ENCODE data around the gene KATNB1. TPM values are rescaled to one million over a fixed set of nuclear protein-coding genes. Genes with fewer than 3 reads are reported as not detected.

The KATNB1 gene
- polyA plus RNA-seq, 2 donors: 10.5 to 16.5 TPM

GRCh38 chr16:57784334-57784733, 48.8 kb downstream of the KATNB1 start:
- WGBS, 2 donors: 82 to 91% methylated on average over 7 of the region's 7 CpGs
- peaks cover 0 to 9% of the 10 kb centered on the region in 2 donors for H3K36me3 ChIP-seq (ENCODE audit: control insufficient read depth in 2 of 2, insufficient read depth in 2 of 2, low read length in 1 of 2)

GRCh38 chr16:57785385-57785784, 49.8 kb downstream of the KATNB1 start:
- Histone ChIP-seq H3K4me3 (ENCODE audit: low read depth in 1 of 2, low read length in 2 of 2) (no peak overlapping the region), H3K4me1 (ENCODE audit: control insufficient read depth in 2 of 2, insufficient read depth in 2 of 2, low read length in 1 of 2) (peaks cover 0 to 7% of the 10 kb centered on the region in 2 donors), H3K27me3 (ENCODE audit: control insufficient read depth in 1 of 2, insufficient read depth in 2 of 2, low read length in 2 of 2) (no peaks in the 10 kb centered on the region), H3K36me3 (ENCODE audit: control insufficient read depth in 2 of 2, insufficient read depth in 2 of 2, low read length in 1 of 2) (peaks cover 0 to 9% of the 10 kb centered on the region in 2 donors), H3K9me3 (ENCODE audit: control insufficient read depth in 2 of 2, insufficient read depth in 1 of 2, low read depth in 1 of 2, low read length in 1 of 2) (no peaks in the 10 kb centered on the region), H3K27ac (ENCODE audit: low read depth in 2 of 2, low read length in 1 of 2) (no peak overlapping the region)
- WGBS, 2 donors: 93 to 98% methylated on average over 10 of the region's 10 CpGs

More at GRCh38 chr16:57784334-57784733, 48.8 kb downstream of the KATNB1 start:
- Histone ChIP-seq H3K9me3 (ENCODE audit: control insufficient read depth in 2 of 2, insufficient read depth in 1 of 2, low read depth in 1 of 2, low read length in 1 of 2) (no peaks in the 10 kb centered on the region), H3K4me3 (ENCODE audit: low read depth in 1 of 2, low read length in 2 of 2) (no peak overlapping the region), H3K27ac (ENCODE audit: low read depth in 2 of 2, low read length in 1 of 2) (no peak overlapping the region), H3K4me1 (ENCODE audit: control insufficient read depth in 2 of 2, insufficient read depth in 2 of 2, low read length in 1 of 2) (peaks cover 0 to 7% of the 10 kb centered on the region in 2 donors), H3K27me3 (ENCODE audit: control insufficient read depth in 1 of 2, insufficient read depth in 2 of 2, low read length in 2 of 2) (no peaks in the 10 kb centered on the region)

GRCh38 chr16:57785924-57786323, 50.4 kb downstream of the KATNB1 start:
- Histone ChIP-seq H3K27ac (ENCODE audit: low read depth in 2 of 2, low read length in 1 of 2) (no peak overlapping the region), H3K4me3 (ENCODE audit: low read depth in 1 of 2, low read length in 2 of 2) (no peak overlapping the region), H3K36me3 (ENCODE audit: control insufficient read depth in 2 of 2, insufficient read depth in 2 of 2, low read length in 1 of 2) (peaks cover 0 to 9% of the 10 kb centered on the region in 2 donors), H3K4me1 (ENCODE audit: control insufficient read depth in 2 of 2, insufficient read depth in 2 of 2, low read length in 1 of 2) (peaks cover 0 to 7% of the 10 kb centered on the region in 2 donors), H3K9me3 (ENCODE audit: control insufficient read depth in 2 of 2, insufficient read depth in 1 of 2, low read depth in 1 of 2, low read length in 1 of 2) (no peaks in the 10 kb centered on the region), H3K27me3 (ENCODE audit: control insufficient read depth in 1 of 2, insufficient read depth in 2 of 2, low read length in 2 of 2) (no peaks in the 10 kb centered on the region)
- 93% methylated on average over 8 of the region's 8 CpGs for WGBS, 2 donors

DNA sequence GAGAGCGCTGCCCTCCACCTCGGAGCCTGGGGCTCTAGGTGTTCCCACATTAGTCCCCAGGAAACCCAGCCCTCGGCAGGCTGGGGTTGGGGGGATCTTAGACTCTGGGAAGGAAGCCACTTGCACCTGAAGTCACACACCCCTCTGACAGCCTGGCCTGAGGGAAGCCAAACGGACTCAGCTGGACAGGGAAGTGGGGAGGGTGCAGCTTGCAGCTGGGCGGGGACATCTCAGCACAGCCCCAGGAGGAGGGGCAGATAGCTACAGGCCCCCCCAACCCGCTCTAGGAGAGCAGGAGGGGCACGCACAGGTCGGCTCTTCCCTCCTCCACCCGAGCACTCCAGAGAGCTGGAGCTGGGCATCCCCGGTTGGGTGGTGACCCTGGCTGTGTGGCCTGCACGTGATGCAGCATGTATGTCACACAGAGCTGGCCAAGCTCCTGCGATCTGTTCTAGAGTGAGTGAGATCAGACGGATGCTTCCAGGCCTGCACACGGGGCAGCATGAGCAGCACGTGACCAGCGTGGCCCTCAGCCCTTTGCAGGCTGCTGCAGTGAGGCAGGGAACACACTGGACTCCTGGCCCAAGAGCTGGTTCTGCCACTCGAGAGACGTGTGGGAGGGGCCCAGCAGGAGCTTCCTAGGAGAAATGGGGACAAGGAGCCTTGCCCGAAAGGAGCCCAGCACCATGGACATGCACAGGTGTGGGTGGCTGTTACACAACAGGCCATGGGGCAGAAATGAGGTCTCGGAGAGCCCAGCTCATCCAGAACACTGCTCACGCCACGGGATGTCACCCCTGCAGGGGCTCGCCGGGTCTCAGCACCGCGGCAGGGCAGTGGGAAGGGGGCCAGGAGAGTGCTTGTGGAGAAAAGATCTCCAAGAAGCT, 51.3 kb downstream of the KATNB1 start:
- H3K4me3 ChIP-seq (ENCODE audit: low read depth in 1 of 2, low read length in 2 of 2): no peak overlapping the region
- no peaks in the 10 kb centered on the region for H3K9me3 ChIP-seq (ENCODE audit: control insufficient read depth in 2 of 2, insufficient read depth in 1 of 2, low read depth in 1 of 2, low read length in 1 of 2)
- H3K27ac ChIP-seq (ENCODE audit: low read depth in 2 of 2, low read length in 1 of 2): no peak overlapping the region
- H3K27me3 ChIP-seq (ENCODE audit: control insufficient read depth in 1 of 2, insufficient read depth in 2 of 2, low read length in 2 of 2): no peaks in the 10 kb centered on the region
- peaks cover 0 to 7% of the 10 kb centered on the region in 2 donors for H3K4me1 ChIP-seq (ENCODE audit: control insufficient read depth in 2 of 2, insufficient read depth in 2 of 2, low read length in 1 of 2)
- H3K36me3 ChIP-seq (ENCODE audit: control insufficient read depth in 2 of 2, insufficient read depth in 2 of 2, low read length in 1 of 2): peaks cover 0 to 10% of the 10 kb centered on the region in 2 donors
- 68 to 70% methylated on average over 26 of the region's 26 CpGs for WGBS, 2 donors

- H3K4me1 ChIP-seq (ENCODE audit: control insufficient read depth in 2 of 2, insufficient read depth in 2 of 2, low read length in 1 of 2): peaks cover 0 to 9% of the 10 kb centered on the region in 2 donors
- no peaks in the 10 kb centered on the region for H3K9me3 ChIP-seq (ENCODE audit: control insufficient read depth in 2 of 2, insufficient read depth in 1 of 2, low read depth in 1 of 2, low read length in 1 of 2)
- no peaks in the 10 kb centered on the region for H3K27me3 ChIP-seq (ENCODE audit: control insufficient read depth in 1 of 2, insufficient read depth in 2 of 2, low read length in 2 of 2)
- WGBS, 2 donors: 74% methylated on average over 8 of the region's 8 CpGs
- no peak overlapping the region for H3K4me3 ChIP-seq (ENCODE audit: low read depth in 1 of 2, low read length in 2 of 2)
- H3K27ac ChIP-seq (ENCODE audit: low read depth in 2 of 2, low read length in 1 of 2): no peak overlapping the region
- peaks cover 0 to 13% of the 10 kb centered on the region in 2 donors for H3K36me3 ChIP-seq (ENCODE audit: control insufficient read depth in 2 of 2, insufficient read depth in 2 of 2, low read length in 1 of 2)
Measured at GRCh38 chr16:57787519-57787905, 51.9 kb downstream of the KATNB1 start.

- no peak overlapping the region for H3K27ac ChIP-seq (ENCODE audit: low read depth in 2 of 2, low read length in 1 of 2)
- H3K4me3 ChIP-seq (ENCODE audit: low read depth in 1 of 2, low read length in 2 of 2): no peak overlapping the region
- H3K9me3 ChIP-seq (ENCODE audit: control insufficient read depth in 2 of 2, insufficient read depth in 1 of 2, low read depth in 1 of 2, low read length in 1 of 2): no peaks in the 10 kb centered on the region
- H3K36me3 ChIP-seq (ENCODE audit: control insufficient read depth in 2 of 2, insufficient read depth in 2 of 2, low read length in 1 of 2): peaks cover 0 to 13% of the 10 kb centered on the region in 2 donors
- 67 to 71% methylated on average over 17 of the region's 17 CpGs for WGBS, 2 donors
- peaks cover 0 to 9% of the 10 kb centered on the region in 2 donors for H3K4me1 ChIP-seq (ENCODE audit: control insufficient read depth in 2 of 2, insufficient read depth in 2 of 2, low read length in 1 of 2)
- no peaks in the 10 kb centered on the region for H3K27me3 ChIP-seq (ENCODE audit: control insufficient read depth in 1 of 2, insufficient read depth in 2 of 2, low read length in 2 of 2)
Measured at GRCh38 chr16:57788252-57788841, 52.8 kb downstream of the KATNB1 start.

- H3K4me1 ChIP-seq (ENCODE audit: control insufficient read depth in 2 of 2, insufficient read depth in 2 of 2, low read length in 1 of 2): peaks cover 0 to 9% of the 10 kb centered on the region in 2 donors
- peaks cover 0 to 13% of the 10 kb centered on the region in 2 donors for H3K36me3 ChIP-seq (ENCODE audit: control insufficient read depth in 2 of 2, insufficient read depth in 2 of 2, low read length in 1 of 2)
- H3K9me3 ChIP-seq (ENCODE audit: control insufficient read depth in 2 of 2, insufficient read depth in 1 of 2, low read depth in 1 of 2, low read length in 1 of 2): no peaks in the 10 kb centered on the region
- whole genome bisulfite sequencing, 2 donors: 89% methylated on average over 12 of the region's 12 CpGs
- no peak overlapping the region for H3K27ac ChIP-seq (ENCODE audit: low read depth in 2 of 2, low read length in 1 of 2)
- H3K27me3 ChIP-seq (ENCODE audit: control insufficient read depth in 1 of 2, insufficient read depth in 2 of 2, low read length in 2 of 2): no peaks in the 10 kb centered on the region
- no peak overlapping the region for H3K4me3 ChIP-seq (ENCODE audit: low read depth in 1 of 2, low read length in 2 of 2)
Measured at GRCh38 chr16:57788951-57789350, 53.4 kb downstream of the KATNB1 start.

DNA sequence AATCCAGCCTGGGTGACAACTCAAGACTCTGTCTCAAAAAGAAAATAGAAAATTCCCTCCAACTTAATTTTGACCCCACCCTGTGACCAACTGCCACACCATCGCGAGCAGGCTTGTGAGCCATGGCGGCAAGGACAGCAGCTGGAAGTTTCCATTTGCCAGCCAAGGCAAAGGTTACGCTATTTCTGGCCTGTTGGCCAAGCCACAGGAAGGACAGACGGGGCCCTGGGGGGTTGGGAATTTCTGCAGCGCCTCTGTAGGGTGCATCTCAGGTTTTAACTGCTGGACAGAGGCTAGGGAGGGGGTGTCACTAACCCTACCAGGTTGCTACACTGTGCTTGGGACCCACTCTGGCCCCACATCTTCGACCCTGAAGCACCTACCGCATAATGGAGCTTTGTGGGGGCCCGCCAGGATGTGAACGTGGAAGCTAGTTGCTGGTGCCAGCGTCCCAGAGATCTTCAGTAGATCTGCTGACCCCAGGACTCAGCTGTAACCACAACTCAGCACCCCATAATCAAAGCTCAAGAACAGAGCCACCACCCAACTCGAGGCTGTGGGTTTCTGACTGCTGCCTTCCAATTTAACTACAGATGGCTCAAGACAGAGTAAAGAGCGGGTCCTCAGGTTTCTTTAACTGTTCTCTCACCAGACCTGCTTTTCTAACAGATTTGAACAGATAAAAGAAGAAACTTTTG, 55.8 kb downstream of the KATNB1 start:
- H3K9me3 ChIP-seq (ENCODE audit: control insufficient read depth in 2 of 2, insufficient read depth in 1 of 2, low read depth in 1 of 2, low read length in 1 of 2): no peaks in the 10 kb centered on the region
- 67 to 73% methylated on average over 13 of the region's 13 CpGs for WGBS, 2 donors
- H3K4me3 ChIP-seq (ENCODE audit: low read depth in 1 of 2, low read length in 2 of 2): no peak overlapping the region
- H3K36me3 ChIP-seq (ENCODE audit: control insufficient read depth in 2 of 2, insufficient read depth in 2 of 2, low read length in 1 of 2): peaks cover 0 to 10% of the 10 kb centered on the region in 2 donors
- H3K4me1 ChIP-seq (ENCODE audit: control insufficient read depth in 2 of 2, insufficient read depth in 2 of 2, low read length in 1 of 2): peaks cover 0 to 9% of the 10 kb centered on the region in 2 donors
- H3K27me3 ChIP-seq (ENCODE audit: control insufficient read depth in 1 of 2, insufficient read depth in 2 of 2, low read length in 2 of 2): no peaks in the 10 kb centered on the region
- no peak overlapping the region for H3K27ac ChIP-seq (ENCODE audit: low read depth in 2 of 2, low read length in 1 of 2)

DNA sequence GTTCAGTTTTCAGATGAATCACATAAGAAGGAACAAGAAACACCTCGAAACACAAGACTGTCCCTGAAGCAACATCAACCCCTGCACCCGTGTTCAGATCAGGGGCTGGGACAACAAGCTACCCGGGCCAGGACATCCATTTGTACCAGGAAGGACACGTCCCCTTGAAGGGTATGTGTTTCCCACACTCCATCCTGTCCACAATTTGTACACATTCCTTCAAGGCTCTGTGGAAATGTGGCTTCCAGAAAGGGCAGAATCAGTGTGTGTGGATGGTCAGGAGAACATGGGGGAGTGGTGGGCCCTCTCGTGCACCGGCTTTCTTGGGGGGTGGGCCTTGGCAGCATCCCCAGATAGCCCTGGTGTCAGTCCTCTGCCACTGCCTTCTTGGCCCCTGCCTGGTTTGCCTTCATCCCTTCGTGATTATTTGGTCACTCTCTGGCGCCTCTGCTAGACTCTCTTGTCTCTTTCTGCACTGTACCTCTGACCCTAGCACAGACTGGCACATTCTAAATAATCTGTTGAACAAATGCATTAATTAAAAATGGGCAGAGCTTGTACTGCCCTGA, 56.4 kb downstream of the KATNB1 start:
- Histone ChIP-seq H3K9me3 (ENCODE audit: control insufficient read depth in 2 of 2, insufficient read depth in 1 of 2, low read depth in 1 of 2, low read length in 1 of 2) (no peaks in the 10 kb centered on the region), H3K36me3 (ENCODE audit: control insufficient read depth in 2 of 2, insufficient read depth in 2 of 2, low read length in 1 of 2) (peaks cover 0 to 10% of the 10 kb centered on the region in 2 donors), H3K27me3 (ENCODE audit: control insufficient read depth in 1 of 2, insufficient read depth in 2 of 2, low read length in 2 of 2) (no peaks in the 10 kb centered on the region), H3K4me3 (ENCODE audit: low read depth in 1 of 2, low read length in 2 of 2) (no peak overlapping the region), H3K27ac (ENCODE audit: low read depth in 2 of 2, low read length in 1 of 2) (no peak overlapping the region), H3K4me1 (ENCODE audit: control insufficient read depth in 2 of 2, insufficient read depth in 2 of 2, low read length in 1 of 2) (peaks cover under 1 to 10% of the 10 kb centered on the region in 2 donors)
- WGBS, 2 donors: 71 to 74% methylated on average over 8 of the region's 8 CpGs
